Panc1 (cell line): ENCODE measurements around the gene NMNAT3.

Source experiments
- REST ChIP-seq, 2 experiments: IDR thresholded peaks; 2 replicates each; pipeline ENCODE4 v1.6.1; 2011 to 2012; ENCODE audit warnings: low read depth in 2 of 2, control low read depth in 1 of 2, low read length in 1 of 2, mild to moderate bottlenecking in 1 of 2, moderate library complexity in 1 of 2; ENCODE audit not compliant: insufficient read depth in 1 of 2
- TCF7L2 ChIP-seq: IDR thresholded peaks from 2 replicates; pipeline ENCODE4 v1.6.1; 2011; ENCODE audit warnings: mild to moderate bottlenecking, low read depth, low read length, inconsistent platforms
- TF ChIP-seq, protein P1 (sequence below): fragments of 450-650 bp; IDR thresholded peaks from 2 replicates; pipeline ENCODE4 v1.5.1; 2017; ENCODE audit warnings: mild to moderate bottlenecking

DNA sequence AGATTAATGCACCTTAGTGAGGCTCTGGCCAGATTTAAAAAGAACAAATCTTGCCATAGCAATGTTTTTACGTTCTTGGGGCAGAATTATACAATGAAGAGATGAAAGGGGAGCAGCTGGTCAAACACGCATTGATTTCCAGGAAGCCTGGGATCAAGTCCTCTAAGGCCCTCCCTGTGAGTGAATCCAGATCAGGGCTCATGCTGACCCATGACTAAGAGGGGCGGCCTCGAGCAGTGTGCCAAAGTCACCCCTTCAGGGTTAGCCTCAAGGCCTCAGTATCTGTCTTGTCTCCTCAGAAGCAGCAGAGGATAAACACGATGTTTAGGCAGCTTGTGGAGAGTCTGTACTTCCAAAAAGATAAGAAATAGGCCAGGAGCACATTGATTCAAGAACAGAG, 129.0 kb downstream of the NMNAT3 start:
- TF ChIP-seq, protein P1, sequence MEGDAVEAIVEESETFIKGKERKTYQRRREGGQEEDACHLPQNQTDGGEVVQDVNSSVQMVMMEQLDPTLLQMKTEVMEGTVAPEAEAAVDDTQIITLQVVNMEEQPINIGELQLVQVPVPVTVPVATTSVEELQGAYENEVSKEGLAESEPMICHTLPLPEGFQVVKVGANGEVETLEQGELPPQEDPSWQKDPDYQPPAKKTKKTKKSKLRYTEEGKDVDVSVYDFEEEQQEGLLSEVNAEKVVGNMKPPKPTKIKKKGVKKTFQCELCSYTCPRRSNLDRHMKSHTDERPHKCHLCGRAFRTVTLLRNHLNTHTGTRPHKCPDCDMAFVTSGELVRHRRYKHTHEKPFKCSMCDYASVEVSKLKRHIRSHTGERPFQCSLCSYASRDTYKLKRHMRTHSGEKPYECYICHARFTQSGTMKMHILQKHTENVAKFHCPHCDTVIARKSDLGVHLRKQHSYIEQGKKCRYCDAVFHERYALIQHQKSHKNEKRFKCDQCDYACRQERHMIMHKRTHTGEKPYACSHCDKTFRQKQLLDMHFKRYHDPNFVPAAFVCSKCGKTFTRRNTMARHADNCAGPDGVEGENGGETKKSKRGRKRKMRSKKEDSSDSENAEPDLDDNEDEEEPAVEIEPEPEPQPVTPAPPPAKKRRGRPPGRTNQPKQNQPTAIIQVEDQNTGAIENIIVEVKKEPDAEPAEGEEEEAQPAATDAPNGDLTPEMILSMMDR, result no peak
- TF ChIP-seq REST (IDR thresholded peaks at IDR 0.05; ENCODE audit: insufficient read depth in 1 of 2, low read depth in 2 of 2, low read length in 1 of 2) (no peak), TCF7L2 (no peak)
